Cerebellar cortex (tissue), 1 donor: Measurements from ENCODE around the gene PKD1.

ENCODE experiments used
- DNase-seq: peaks from one replicate; pipeline ENCODE4 v3.0.0-alpha.2; 2015; ENCODE audit warnings: low spot score

Gene PKD1

DNA sequence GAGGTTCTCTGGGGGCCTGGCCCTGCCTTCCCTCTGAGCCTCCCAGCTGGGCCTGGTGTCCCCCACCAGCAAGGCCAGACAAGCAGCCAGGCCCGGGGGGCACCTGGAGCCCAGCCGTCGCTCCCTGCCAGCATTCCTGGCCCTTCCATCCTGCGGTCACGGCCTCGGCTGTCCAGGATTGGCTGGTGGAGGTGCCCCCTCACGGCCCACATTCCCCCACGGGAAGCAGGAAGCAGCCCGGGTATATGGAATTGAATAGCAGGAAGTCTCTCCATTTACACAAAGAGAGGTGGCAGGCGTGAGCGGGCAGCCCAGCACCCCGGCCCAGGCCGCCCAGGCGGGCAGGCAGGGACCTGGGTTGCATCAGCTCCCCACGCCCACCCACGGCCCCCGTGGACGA, 34.4 kb upstream of the PKD1 start:
- no peak for DNase-seq

DNA sequence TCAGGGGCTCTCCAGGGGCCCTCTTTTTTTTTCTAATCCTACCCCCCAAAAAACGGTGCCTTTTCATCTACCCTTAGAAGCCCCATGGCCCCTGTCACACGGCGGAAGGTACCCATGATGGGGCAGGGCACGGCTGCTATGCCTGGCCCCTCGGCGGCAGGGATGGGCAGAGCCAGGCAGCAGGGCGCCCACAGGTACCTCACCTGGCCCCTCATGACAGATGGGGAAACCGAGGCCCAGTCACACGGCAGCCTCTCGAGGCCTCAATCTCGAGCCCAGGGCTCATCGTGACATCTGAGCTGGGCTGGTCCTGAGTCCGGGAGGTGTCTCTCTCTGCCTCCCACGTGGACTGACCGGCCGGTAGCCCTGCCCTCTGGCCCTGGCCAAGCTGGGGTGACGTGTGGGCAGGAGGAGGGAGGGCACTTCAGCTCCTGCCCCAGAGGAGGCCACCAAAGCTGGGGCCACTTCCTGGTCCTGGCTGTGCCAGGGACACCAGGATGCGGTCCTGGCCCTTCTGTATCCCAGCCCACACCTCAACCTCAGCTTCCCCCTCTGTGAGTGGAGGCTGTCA, 31.5 kb upstream of the PKD1 start:
- DNase-seq, result no peak

DNA sequence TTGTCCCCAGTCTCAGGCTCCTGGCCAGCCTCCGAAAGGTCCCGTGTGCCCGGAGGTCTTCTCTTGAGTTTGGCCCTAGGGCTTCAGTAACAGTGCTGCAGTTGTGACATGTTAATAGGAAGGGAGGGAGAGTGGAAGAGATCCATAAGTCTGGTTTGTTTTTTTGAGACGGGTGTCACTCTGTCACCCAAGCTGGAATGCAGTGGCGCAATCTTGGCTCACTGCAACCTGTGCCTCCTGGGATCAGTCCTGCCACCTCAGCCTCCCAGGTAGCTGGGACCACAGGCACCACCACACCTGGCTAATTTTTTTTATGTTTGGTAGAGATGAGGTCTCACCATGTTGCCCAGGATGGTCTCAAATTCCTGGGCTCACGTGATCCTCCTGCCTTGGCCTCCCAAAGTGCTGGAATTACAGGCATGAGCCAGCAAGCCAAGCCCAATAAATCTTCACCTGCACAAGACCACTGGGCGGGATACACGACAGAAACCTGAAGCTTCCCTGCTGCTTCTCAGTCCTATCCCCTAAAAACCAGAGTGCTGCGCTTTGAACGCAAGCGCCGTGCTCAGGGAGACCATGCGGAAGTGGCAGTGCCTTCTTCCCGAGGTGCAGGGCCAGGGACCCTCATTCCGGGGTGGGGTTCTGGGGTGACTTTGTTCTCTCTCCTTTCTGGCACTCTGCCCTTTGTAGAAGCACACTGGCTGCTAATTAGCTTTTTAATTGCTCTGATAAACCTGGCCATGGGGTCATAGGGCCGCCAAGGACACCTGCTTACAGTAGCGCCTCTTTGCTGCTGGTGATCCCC, 30.8 kb upstream of the PKD1 start:
- DNase-seq, result no peak

DNA sequence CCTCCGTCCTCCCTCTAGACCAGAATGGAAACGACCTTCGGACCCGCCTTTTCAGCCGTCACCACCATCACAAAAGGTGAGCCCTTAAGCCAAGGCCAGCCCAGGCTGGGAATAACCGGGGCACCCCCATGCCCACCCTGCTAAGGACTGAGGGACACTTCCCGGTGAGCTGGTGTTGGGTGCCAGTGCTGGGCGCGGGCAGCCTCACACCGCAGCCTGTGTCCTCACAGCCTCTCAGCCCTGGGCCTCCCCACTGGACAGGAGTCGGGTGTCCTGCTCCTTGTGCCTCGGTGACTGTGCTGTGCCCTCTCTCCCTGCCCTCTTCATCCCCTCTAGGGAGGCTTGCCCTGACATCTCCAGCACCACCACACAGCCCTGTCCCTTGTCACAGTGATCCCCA, 30.2 kb upstream of the PKD1 start:
- DNase-seq, result no peak

DNA sequence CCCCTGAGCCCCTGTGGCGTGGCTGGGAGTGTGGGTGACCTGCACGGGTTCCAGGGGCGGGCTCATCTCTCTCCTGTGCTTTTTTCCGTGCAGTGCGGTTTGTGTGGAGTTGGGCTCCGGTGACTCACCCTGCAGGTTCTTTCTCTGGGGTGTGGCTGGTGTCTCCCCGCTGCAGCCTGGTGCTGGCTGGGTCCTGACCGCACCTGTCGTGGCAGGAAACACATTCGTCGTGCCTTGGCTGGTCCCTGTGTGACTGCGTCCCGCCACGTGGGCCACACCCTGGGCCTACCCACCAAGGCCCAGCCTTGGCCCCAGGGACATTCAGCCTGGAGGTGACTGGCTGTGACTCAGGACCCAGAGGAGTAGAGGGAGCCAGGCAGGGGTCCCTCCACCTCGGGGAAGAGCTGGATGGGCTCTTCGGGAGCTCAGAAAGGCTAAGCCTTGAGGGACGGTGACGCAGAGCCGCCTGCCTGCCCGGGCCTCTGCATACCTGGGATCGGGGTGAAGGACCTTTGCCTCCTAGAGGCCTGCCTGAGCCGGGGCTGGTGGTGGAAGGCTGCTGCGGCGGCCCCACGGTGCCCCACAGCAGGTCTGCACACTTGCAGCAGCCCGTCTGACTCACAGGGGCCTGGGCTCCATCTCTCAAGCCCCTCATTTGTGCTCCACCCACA, 27.6 kb upstream of the PKD1 start:
- DNase-seq, result no peak

DNA sequence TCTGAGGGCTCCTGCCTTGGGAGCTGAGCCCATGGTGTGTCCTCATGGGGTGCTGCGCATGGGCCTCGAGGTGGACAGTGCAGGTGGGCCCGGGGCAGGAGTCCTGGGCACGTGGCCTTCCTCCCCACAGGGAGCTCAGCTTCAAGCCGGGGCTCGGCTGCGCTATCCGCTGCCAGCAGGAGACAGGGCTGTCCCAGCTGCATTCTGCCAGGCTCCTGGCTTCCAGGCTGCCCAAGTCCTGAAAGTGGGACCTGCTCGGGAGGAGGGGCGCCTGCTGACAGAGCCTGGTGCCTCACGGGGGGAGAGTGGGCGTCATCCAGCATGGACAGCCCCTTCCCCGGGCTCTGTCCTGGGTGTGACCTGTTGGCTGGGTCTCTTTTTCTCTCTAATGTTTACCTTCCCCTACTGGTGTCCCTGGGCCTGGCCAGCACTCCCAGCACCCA, 27.0 kb upstream of the PKD1 start:
- no peak for DNase-seq

DNA sequence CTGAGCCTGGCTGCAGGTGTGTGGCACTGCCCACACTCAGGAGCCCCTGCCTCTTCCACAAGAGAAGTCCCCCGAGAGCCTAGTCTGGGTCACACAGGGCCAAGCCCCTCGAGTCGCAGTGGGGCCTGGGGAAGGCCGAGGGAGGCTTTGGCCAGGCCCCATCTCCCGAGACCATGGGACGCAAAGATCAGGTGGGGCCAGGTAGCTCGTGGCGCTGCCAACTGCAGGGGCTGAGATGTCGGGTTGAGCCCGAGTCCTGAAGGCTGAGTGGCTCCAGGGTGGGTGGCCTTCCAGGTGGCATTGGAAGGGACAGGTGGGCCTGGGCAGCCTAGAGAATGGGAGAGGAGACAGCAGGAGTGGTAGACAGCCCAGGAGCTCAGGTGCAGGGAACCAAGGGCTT, 26.2 kb upstream of the PKD1 start:
- DNase-seq, result no peak

DNA sequence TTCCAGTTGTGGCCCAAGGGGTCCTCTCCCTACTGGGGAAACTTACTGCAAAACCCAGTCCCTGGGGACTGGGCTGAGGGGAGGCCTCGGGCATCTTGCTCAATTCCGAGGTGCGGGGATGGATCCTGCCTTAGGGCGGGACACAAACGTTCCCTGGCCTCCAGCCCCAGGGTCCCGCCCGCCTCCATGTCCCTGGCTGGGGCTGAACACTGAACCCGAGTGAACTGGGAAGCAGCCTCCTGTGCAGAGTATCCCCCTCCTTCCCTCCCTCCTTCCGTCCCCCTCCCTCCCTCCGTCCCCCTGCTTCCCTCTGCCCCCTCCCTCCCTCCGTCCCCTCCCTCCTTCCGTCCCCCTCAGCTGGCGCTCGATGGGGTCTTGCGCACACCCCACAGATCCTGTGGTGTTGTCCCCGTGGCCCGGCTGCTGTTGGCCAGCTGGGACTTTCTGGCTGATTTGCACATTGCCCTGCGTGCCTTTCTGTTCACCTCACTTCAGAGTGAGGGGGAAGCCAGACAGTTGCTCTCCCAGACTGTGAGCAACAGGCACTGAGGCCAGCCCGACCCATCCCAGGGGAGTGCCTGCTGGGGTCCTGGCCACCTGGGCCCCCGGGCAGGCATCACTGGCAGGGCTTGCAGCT, 25.3 kb upstream of the PKD1 start:
- no peak for DNase-seq

DNA sequence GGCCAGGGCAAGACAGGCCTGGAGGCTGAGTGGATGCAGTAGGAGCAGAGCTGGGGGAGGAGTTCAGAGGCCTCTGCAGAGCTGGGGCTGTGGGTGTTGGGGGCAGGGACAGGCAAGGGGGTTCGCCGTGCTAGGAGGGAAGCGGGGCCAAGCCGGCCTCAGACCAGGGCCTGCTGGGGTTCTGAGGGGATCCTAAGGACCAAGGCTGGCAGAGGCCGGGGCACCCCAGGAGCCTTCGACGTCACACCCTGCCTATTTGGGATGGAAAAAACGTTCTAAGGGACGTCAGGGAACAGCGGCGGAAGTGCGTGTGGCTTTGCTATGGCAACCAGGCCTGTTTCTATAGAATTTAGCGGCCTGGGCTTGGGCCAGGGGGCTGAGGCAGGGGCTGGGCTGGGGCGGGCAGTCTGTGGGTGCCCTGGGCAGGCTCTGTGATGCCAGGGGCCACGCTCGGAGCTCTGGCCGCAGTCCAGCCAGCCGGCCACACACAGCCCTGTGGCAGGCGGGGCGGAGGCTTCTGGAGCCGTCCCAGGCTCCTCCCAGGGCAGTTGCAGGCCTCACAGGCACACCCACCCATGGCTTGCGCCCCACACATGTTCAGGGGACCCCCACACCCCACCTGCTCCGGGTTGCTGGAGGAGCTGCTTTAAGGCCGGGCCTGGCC, 23.6 kb upstream of the PKD1 start:
- peak; percentile 61 for DNase-seq

DNA sequence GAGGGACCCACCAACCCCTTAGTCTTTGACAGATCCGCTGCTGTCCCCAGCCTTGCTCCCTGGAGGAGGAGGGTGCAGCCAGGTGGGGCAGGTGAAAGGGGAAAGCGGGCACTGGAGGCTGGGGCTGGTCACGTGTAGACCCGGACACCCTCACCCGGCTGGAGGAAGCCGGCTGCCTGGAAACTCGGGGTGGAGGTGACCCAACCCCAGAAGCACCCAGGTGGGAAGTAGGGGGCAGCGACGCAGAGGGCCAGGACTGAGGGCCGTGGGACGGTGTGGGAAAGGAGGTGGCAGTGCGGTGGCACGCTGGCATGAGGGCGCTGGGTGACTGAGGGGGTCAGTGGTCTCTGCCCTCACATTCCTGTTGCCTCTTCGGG, 22.6 kb upstream of the PKD1 start:
- no peak for DNase-seq

DNA sequence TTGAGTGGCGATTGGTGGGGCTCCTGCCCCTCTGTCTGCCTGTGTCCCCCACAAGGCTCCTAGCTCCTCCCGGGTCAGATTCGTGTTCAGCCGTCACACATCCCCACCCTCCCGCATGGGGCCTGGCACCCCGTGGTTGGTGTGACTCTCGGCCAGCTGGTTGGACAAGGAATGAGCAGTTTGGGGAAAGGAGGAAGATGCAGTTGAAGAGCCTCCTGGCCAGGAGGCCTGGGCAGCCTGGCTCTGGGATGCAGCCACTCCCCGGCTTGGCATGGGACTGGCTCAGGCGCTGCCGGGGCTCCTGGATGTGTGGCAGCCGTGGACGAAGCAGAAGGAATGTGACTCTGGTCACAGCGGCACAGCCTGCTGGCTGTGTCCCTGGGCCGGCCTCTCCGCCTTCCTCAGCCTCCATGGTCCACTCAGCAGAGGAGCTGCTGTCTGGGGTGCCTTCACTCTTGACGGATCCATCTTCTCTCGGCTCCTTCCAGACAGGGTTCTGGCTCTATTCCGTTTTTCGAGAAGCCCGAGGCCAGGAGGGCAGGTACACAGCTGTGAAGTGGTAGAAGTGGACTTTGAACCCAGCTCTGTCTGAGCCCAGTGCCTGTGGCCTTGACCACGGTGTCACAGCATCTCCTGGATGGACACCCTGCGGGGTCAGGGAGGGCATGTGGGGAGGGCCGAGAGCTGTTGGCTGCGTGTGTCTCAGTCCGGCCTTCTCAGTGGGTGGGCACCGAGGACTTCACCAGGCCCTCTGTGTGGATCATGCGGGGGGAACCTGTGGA, 22.0 kb upstream of the PKD1 start:
- peak; percentile 29 for DNase-seq

DNA sequence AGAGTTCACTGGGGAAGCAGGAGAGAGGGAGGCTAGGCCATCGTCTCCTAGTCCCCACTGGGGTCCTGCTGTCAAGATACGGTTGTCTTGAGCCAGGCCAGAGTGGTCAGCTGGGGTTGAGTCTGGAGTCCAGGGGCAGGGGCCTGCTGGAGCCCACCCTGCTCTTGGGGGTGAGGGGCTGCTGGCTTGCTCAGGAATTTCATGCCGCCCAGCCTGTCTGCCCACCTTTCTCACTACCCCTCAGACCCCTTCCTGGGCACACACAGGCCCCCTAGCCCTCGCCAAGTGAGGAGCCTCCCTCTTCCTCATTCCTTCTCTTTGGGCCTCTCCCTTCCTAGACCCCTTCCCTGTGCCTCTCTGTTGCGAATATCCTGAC, 21.1 kb upstream of the PKD1 start:
- DNase-seq, result no peak

DNA sequence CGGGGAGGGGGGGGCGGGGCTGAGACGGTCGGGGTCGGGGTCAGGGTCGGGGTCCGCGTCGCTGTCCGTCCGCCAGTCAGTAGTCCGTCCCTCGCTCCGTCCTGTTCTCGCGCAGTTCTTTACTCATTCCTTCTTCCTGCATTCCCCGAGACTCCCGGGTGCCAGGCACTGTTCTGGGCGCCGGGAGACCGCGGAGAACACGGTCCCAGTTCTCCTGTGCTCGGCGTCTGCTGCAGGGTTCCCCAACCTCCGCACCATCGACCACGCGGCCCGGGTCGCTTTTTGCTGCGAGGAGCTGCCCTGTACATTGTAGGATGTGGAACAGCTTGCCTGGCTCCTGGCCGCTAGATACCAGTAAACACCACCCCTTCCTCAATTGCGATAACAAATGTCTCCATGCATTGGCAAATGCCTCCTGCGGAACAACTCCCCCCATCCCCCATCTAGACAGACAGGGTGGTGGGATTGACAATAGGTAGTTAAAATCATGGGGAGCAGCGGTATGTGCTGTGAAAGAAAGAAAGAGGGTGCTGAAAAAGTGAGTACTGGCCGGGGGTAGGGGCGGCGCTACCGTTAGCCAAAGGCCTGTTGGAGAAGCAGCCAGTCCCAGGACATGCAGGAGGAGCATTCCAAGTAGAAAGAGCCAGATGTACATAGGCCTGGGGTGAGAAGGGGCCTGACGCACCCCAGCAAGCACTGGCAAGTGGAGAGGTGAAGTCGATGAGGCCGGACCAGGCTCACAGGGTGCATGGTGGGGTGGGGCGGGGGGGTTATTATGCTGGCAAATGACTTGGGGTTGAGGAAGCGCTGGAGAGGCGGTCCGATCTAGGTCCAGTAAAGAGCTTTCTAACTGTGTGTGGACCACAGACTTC, 20.5 kb upstream of the PKD1 start:
- DNase-seq, result no peak

DNA sequence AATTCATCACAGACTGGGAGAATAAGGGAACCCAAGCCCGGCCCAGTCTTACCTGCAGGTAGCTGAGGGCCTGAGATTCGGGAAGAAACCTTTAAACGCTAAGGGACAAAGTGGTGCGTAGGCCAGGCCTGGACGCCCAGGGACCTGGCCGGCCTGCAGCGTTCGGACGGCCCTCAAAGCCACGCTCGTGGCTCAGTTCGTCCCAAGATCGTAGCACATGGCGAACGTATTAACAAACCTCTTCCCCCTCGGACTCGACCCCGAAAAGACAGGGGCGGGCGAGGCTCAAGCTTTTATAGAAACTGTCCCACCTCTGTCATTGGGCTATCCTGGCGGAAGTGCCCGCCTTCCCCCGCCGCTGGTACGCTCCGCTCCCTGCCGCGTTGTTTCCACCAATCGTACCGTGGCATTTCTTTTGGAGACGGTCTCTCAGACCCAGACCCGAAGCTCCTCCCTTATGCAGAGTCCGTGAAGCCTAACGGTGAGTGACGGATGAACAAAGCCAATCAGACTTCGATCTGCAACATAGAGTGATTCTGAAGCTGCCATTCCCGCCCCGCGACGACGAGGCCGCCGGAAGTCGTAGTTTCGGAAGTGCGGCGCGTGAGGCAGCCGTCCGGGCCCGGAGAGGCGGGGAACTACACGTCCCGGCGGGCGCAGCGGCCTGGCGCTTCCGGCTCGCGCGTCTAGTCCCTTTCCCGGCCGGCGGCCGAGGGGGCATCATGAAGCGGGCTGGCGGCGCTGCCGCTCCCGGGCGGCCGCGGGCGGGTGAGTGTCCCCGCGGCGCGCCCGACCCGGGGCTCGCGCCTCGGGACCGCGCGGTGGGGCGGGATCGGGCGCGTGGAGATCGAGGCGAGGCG, 19.6 kb upstream of the PKD1 start, which contains the start of gene TRAF7:
TSS of gene TRAF7 (plus strand) at position 692 of the 860 bp plus-strand sequence. CDS start 8,139 bp downstream, outside the sequence.
- peak; percentile 100 for DNase-seq

DNA sequence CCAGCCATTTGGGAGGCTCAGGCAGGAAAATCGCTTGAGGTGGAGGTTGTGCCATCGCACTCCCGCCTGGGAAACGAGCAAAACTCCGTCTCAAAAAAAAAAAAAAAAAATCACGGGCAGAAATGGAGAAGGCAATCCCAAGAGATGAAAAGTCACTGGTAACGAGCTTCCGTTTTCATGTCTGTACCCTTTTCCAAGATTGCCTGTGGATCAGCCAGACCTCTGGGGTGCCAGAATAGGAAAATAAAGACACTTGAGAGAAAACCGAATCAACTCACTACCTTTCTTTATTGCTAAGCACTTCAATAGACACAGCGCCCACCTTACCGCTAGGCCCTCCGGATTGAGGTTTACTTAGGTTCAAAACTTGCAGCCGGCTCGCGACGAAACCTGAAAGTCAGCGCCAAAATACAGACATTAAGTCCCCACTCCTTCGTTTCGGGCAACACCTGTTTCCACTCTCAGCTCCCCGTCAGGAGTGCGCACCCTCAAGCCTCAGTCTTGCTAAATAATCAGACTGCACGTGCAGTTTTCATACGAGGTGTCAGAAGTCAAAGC, 18.9 kb upstream of the PKD1 start:
- DNase-seq, result peak; percentile 33

DNA sequence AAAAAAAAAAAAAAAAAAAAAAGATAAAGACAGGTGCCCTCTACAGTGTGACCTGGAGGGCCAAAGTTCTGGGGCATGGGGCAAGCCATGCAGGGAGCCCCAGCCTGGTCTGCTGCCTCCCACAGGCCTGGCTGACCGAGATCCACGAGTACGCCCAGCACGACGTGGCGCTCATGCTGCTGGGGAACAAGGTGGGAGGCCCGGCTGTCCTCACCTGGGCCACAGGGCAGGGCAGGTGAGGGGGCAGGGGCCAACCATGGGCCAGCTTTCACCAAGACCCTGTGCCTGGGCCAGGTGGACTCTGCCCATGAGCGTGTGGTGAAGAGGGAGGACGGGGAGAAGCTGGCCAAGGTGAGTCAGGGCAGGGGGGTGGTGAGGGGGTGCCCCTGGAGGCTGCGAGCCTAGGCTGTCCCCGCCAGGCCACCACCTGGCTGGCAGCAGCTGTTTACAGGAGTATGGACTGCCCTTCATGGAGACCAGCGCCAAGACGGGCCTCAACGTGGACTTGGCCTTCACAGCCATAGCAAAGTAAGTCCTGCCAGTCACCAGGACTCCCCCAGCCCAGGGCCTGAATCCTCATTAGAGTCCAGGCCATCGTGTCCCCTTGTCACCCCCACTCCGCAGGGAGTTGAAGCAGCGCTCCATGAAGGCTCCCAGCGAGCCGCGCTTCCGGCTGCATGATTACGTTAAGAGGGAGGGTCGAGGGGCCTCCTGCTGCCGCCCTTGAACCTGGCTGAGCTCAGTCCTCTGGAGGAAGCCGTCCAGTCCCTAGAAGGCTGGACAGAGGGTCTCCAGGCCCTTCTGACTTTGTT, 17.2 kb upstream of the PKD1 start:
- peak; percentile 43 for DNase-seq

DNA sequence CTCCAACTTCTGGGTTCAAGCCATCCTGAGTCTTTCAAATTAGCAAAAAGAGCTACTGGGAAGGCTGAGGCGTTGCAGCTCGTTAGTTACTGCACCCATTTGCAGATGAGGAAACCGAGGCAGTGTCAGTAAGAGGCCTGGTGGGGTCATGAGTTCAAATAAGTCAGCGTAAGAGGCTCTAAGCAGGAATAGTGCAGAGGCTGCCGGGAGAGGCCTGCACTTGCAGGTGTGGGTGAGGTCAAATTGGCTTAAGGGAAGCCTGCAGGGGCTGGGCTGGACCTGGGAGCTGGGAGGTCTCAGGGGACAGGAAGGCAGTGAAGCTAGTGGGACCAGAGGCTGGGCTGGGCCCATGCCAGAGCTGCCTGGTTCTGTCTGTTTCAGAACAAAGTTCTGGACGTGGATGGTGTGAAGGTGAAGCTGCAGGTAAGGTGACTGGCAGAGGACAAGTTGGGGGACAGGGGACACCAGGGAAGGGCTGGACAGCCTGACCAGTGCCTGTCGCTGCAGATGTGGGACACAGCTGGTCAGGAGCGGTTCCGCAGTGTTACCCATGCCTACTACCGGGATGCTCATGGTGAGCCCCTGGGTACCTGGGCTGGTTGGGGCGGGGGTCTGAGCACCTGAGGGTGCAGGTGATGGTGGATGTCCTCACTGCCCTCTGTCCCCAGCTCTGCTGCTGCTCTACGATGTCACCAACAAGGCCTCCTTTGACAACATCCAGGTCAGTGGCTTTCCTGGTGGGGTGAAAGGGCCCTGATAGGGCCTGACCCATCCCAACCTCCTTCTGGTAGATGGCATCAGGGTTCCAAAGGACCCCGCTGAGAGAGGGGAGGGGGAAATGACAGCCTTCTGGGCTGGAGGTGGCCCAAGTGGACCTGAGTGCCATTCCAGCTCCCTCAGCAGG, 15.7 kb upstream of the PKD1 start:
- peak; percentile 67 for DNase-seq
